ENCODE measurements around the gene SNRK. TPM values are rescaled to one million over a fixed set of nuclear protein-coding genes. Genes with fewer than 3 reads are reported as not detected.

The SNRK gene
- total RNA-seq, 1 donor from 2014 or later = 13.3 TPM

DNA sequence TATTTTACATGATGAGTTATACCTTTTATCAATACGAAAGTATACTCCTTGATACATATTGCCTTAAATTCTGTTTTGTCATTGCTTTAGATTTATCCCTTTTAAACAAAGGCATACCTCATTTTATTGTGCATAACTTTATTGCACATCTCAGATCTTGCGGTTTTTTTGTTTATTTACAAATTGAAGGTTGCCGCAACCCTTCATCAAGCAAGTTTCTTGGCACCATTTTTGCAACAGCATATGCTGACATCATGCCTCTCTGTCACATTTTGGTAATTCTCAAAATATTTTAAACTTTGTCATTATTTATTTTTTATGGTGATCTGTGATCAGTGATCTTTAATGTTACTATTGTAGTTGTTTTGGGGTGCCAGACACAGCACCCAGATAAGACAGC is 20.9 kb downstream of the SNRK start:
- Histone ChIP-seq H3K9me3 (ENCODE audit: insufficient read depth, low read depth, low read length) (no peaks in the 10 kb centered on the region), H3K4me3 (ENCODE audit: insufficient read depth, low read depth, low read length) (no peak overlapping the region), H3K36me3 (ENCODE audit: insufficient read depth, low read length) (peaks cover 7% of the 10 kb centered on the region), H3K4me1 (ENCODE audit: insufficient read depth, low read length) (no peaks in the 10 kb centered on the region), H3K27me3 (ENCODE audit: insufficient read depth, low read length) (no peaks in the 10 kb centered on the region), H4K20me1 (ENCODE audit: insufficient read depth, low read length) (peaks cover 18% of the 10 kb centered on the region), H3K27ac (ENCODE audit: low read depth, low read length) (no peak overlapping the region), H3K79me2 (ENCODE audit: insufficient read depth, low read length) (peaks cover 2% of the 10 kb centered on the region), H2AFZ (ENCODE audit: low read depth, low read length) (no peak overlapping the region), H3K4me2 (ENCODE audit: low read length) (no peak overlapping the region), H3K9ac (ENCODE audit: low read length) (no peak overlapping the region)
- Mint-ChIP-seq H3K9me3 (ENCODE audit: unreplicated experiment) (no peaks in the 10 kb centered on the region), H3K4me3 (ENCODE audit: unreplicated experiment) (no peak overlapping the region), H3K36me3 (ENCODE audit: low read depth, unreplicated experiment) (peaks cover 8% of the 10 kb centered on the region), H3K27me3 (ENCODE audit: low read depth, unreplicated experiment) (no peaks in the 10 kb centered on the region), H3K27ac (ENCODE audit: unreplicated experiment) (no peak overlapping the region), H3K4me1 (ENCODE audit: low read depth, unreplicated experiment) (peaks cover 6% of the 10 kb centered on the region)
- DNase-seq (ENCODE audit: low read depth) (no peak), FAIRE-seq (no peak)
- TF ChIP-seq, protein P1, sequence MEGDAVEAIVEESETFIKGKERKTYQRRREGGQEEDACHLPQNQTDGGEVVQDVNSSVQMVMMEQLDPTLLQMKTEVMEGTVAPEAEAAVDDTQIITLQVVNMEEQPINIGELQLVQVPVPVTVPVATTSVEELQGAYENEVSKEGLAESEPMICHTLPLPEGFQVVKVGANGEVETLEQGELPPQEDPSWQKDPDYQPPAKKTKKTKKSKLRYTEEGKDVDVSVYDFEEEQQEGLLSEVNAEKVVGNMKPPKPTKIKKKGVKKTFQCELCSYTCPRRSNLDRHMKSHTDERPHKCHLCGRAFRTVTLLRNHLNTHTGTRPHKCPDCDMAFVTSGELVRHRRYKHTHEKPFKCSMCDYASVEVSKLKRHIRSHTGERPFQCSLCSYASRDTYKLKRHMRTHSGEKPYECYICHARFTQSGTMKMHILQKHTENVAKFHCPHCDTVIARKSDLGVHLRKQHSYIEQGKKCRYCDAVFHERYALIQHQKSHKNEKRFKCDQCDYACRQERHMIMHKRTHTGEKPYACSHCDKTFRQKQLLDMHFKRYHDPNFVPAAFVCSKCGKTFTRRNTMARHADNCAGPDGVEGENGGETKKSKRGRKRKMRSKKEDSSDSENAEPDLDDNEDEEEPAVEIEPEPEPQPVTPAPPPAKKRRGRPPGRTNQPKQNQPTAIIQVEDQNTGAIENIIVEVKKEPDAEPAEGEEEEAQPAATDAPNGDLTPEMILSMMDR (IDR thresholded peaks at IDR 0.05; ENCODE audit: insufficient read depth, low read depth, low read length) = no peak
- no peak for TF ChIP-seq EZH2 (IDR thresholded peaks at IDR 0.05; ENCODE audit: insufficient read depth, low read length)

DNA sequence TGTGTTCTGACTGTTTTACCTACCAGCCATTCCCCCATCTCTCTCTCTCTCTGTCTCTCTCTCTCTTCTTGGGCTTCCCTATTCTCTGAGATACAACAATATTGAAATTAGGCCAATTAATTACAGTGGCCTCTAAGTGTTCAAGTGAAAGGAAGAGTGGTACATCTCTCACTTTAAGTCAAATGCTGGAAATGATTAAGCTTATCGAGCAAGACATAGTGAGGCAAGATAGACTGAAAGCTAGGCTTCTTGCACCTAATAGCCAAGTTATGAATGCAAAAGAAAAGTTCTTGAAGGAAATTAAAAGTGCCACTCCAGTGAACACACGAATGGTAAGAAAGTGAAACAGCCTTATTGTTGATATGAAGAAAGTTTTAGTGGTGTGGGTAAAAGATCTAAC is 21.3 kb downstream of the SNRK start:
- DNase-seq (ENCODE audit: low read depth) (no peak), FAIRE-seq (no peak)
- H3K36me3 Mint-ChIP-seq (ENCODE audit: low read depth, unreplicated experiment) = peaks cover 8% of the 10 kb centered on the region
- no peak overlapping the region for H3K4me3 Mint-ChIP-seq (ENCODE audit: unreplicated experiment)
- no peak overlapping the region for H3K27ac Mint-ChIP-seq (ENCODE audit: unreplicated experiment)
- TF ChIP-seq, protein P1 (IDR thresholded peaks at IDR 0.05; ENCODE audit: insufficient read depth, low read depth, low read length) = no peak
- no peak for TF ChIP-seq EZH2 (IDR thresholded peaks at IDR 0.05; ENCODE audit: insufficient read depth, low read length)
- Histone ChIP-seq H4K20me1 (ENCODE audit: insufficient read depth, low read length) (peaks cover 18% of the 10 kb centered on the region), H3K27me3 (ENCODE audit: insufficient read depth, low read length) (no peaks in the 10 kb centered on the region), H2AFZ (ENCODE audit: low read depth, low read length) (no peak overlapping the region), H3K27ac (ENCODE audit: low read depth, low read length) (no peak overlapping the region), H3K4me1 (ENCODE audit: insufficient read depth, low read length) (no peaks in the 10 kb centered on the region), H3K9me3 (ENCODE audit: insufficient read depth, low read depth, low read length) (no peaks in the 10 kb centered on the region), H3K79me2 (ENCODE audit: insufficient read depth, low read length) (no peaks in the 10 kb centered on the region), H3K4me2 (ENCODE audit: low read length) (no peak overlapping the region), H3K9ac (ENCODE audit: low read length) (no peak overlapping the region), H3K4me3 (ENCODE audit: insufficient read depth, low read depth, low read length) (no peak overlapping the region), H3K36me3 (ENCODE audit: insufficient read depth, low read length) (peaks cover 7% of the 10 kb centered on the region)
- H3K9me3 Mint-ChIP-seq (ENCODE audit: unreplicated experiment) = no peaks in the 10 kb centered on the region
- H3K27me3 Mint-ChIP-seq (ENCODE audit: low read depth, unreplicated experiment) = no peaks in the 10 kb centered on the region
- peaks cover 6% of the 10 kb centered on the region for H3K4me1 Mint-ChIP-seq (ENCODE audit: low read depth, unreplicated experiment)

DNA sequence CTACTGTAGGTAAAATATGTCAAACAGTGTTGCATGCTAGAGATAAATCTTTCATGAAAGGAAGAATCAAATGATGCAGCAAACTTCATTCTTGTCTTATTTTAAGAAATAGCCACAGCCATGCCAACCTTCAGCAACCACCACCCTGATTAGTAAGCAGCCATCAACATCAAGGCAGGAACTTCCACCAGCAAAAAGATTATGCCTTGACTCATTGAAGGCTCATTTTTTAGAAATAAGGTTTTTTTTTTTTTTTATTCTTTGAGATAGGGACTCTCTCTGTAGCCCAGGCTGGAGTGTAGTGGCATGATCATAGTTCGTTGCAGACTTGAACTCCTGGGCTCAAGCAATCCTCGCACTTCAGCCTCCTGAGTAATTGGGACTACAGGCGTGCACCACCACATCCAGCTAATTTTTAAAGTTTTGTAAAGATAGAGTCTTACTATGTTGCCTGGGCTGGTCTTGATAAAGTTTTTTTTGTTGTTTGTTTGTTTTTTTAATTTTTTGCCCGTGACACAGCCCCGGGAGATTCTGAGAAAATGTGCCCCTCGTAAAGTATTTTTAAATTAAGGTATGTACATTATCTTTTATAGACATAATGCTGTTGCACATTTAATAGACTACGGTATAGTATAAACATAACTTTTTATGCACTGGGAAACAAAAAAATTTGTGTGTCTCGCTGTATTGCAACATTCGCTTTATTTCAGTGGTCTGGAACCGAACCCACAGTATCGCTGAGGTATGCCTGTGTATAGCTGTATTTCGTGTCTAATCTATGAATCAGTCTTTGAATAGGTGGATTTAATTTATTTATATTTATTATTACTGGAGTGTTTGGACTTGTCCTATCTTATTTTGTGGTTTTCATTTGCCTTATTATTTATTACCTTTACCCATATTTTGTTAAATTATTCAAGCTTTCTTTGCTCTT is 23.3 kb downstream of the SNRK start:
- Histone ChIP-seq H3K27me3 (ENCODE audit: insufficient read depth, low read length) (no peaks in the 10 kb centered on the region), H3K4me2 (ENCODE audit: low read length) (no peak overlapping the region), H4K20me1 (ENCODE audit: insufficient read depth, low read length) (peaks cover 13% of the 10 kb centered on the region), H3K79me2 (ENCODE audit: insufficient read depth, low read length) (no peaks in the 10 kb centered on the region), H2AFZ (ENCODE audit: low read depth, low read length) (no peak overlapping the region), H3K4me3 (ENCODE audit: insufficient read depth, low read depth, low read length) (no peak overlapping the region), H3K4me1 (ENCODE audit: insufficient read depth, low read length) (no peaks in the 10 kb centered on the region), H3K27ac (ENCODE audit: low read depth, low read length) (no peak overlapping the region), H3K9ac (ENCODE audit: low read length) (no peak overlapping the region), H3K9me3 (ENCODE audit: insufficient read depth, low read depth, low read length) (no peaks in the 10 kb centered on the region), H3K36me3 (ENCODE audit: insufficient read depth, low read length) (no peaks in the 10 kb centered on the region)
- Mint-ChIP-seq H3K4me3 (ENCODE audit: unreplicated experiment) (no peak overlapping the region), H3K36me3 (ENCODE audit: low read depth, unreplicated experiment) (no peaks in the 10 kb centered on the region), H3K27me3 (ENCODE audit: low read depth, unreplicated experiment) (no peaks in the 10 kb centered on the region), H3K4me1 (ENCODE audit: low read depth, unreplicated experiment) (peaks cover 6% of the 10 kb centered on the region), H3K27ac (ENCODE audit: unreplicated experiment) (no peak overlapping the region), H3K9me3 (ENCODE audit: unreplicated experiment) (no peaks in the 10 kb centered on the region)
- DNase-seq (ENCODE audit: low read depth) (peak; percentile 61), FAIRE-seq (no peak)
- TF ChIP-seq EZH2 (IDR thresholded peaks at IDR 0.05; ENCODE audit: insufficient read depth, low read length) = no peak
- TF ChIP-seq, protein P1 (IDR thresholded peaks at IDR 0.05; ENCODE audit: insufficient read depth, low read depth, low read length) = no peak
